GM20000 (cell line): ENCODE measurements around the gene TMEM120A.

Experiments
- DNase-seq: peaks from one replicate; pipeline ENCODE4 v3.0.0; 2012; ENCODE audit warnings: low spot score
- CTCF ChIP-seq: IDR thresholded peaks from 2 replicates; pipeline ENCODE4 v1.5.1; 2012; ENCODE audit warnings: mild to moderate bottlenecking, control low read depth; ENCODE audit errors: extremely low read depth, missing control alignments

TMEM120A gene

GRCh38 chr7:75938921-75939320 lies 55.5 kb downstream of the TMEM120A start:
- no peak for DNase-seq

GRCh38 chr7:75937958-75938786 lies 56.2 kb downstream of the TMEM120A start:
- no peak for TF ChIP-seq CTCF
- no peak for DNase-seq

More at GRCh38 chr7:75938921-75939320, 55.5 kb downstream of the TMEM120A start:
- no peak for TF ChIP-seq CTCF
